Upper lobe of left lung (tissue), 6 donors: Measurements from ENCODE around the gene SDS. TPM values are rescaled to one million over a fixed set of nuclear protein-coding genes. Genes with fewer than 3 reads are reported as not detected.

Experiments used
- ATAC-seq, 2 donors: fragments of 200-7000 bp; cut with Tn5 transposase; one replicate each; pipeline ENCODE4 v1.9.1; 2022; ENCODE audit warnings: mild to moderate bottlenecking in 2 of 2, moderate library complexity in 2 of 2; ENCODE audit not compliant: low FRiP score in 2 of 2
- DNase-seq, 2 donors: peaks; one replicate each; pipeline ENCODE4 v3.0.0-alpha.2; 2019 to 2020
- H3K27ac ChIP-seq, 4 donors: fragments of 200-600 bp; sonication (generic); one replicate each; pipeline ENCODE4 v1.5.1; 2016 to 2019
- H3K27me3 ChIP-seq, 4 donors: fragments of 200-600 bp; sonication (generic); one replicate each; pipeline ENCODE4 v1.5.1; 2017 to 2019
- H3K36me3 ChIP-seq, 4 donors: fragments of 200-600 bp; sonication (generic); one replicate each; pipeline ENCODE4 v1.5.1; 2016 to 2019
- H3K4me1 ChIP-seq, 4 donors: fragments of 200-600 bp; sonication (generic); one replicate each; pipeline ENCODE4 v1.5.1; 2018 to 2019
- H3K4me3 ChIP-seq, 4 donors: fragments of 200-600 bp; sonication (generic); one replicate each; pipeline ENCODE4 v1.5.1; 2017 to 2019; ENCODE audit warnings: mild to moderate bottlenecking in 2 of 4, moderate library complexity in 1 of 4
- H3K9me3 ChIP-seq, 4 donors: fragments of 200-600 bp; sonication (generic); one replicate each; pipeline ENCODE4 v1.5.1; 2018 to 2019
- CTCF ChIP-seq, 6 experiments: fragments of 450-650 bp in 4 of 6; fragments of 200-600 bp in 2 of 6; sonication (generic) in 2 of 6; IDR thresholded peaks; one replicate each; pipeline ENCODE4 v1.5.1; 2016 to 2019; ENCODE audit warnings: antibody characterized with exemption in 6 of 6
- EP300 ChIP-seq, 4 donors: sonication (generic); formaldehyde crosslinking; IDR thresholded peaks; one replicate each; pipeline ENCODE4 v1.5.1; 2017; ENCODE audit warnings: antibody characterized with exemption in 4 of 4, control low read depth in 2 of 4
- POLR2A ChIP-seq, 4 donors: fragments of 450-650 bp; IDR thresholded peaks; one replicate each; pipeline ENCODE4 v1.5.1; 2016 to 2017; ENCODE audit warnings: antibody characterized with exemption in 4 of 4, mild to moderate bottlenecking in 2 of 4
- POLR2AphosphoS5 ChIP-seq, 2 donors: sonication (generic); formaldehyde crosslinking; IDR thresholded peaks; one replicate each; pipeline ENCODE4 v1.5.1; 2017; ENCODE audit warnings: antibody characterized with exemption in 2 of 2
- WGBS, 2 donors: methylation state at CpG; one replicate each; pipeline ENCODE4 v1.1.5; 2017 to 2018; 5-methylcytosine and 5-hydroxymethylcytosine counted together
- total RNA-seq, 6 donors: library from RNA; depleted of rRNA in 4 of 6; stranded (reverse); fragments of >200 nt in 4 of 6; gene quantifications; one replicate each; pipeline versions ENCODE4 v1.1.0 to v1.2.1, GENCODE V29; 2016 to 2021
- donor health status: DM: no; HTN: no; CAD: no; lungs with moderate emphysema.
- donor health status: DM: no; HTN: yes; CAD: no; lungs with severe emphysema.

Gene SDS
- total RNA-seq, 6 donors from 2014 or later: 1.00 to 4.0 (median 2.4) TPM

- H3K4me1 ChIP-seq: no peaks in the 10 kb centered on the region
- TF ChIP-seq POLR2AphosphoS5 (IDR thresholded peaks at IDR 0.05): no peak
- TF ChIP-seq EP300 (IDR thresholded peaks at IDR 0.05): no peak
- TF ChIP-seq CTCF (IDR thresholded peaks at IDR 0.05): no peak
- no peak for TF ChIP-seq POLR2A (IDR thresholded peaks at IDR 0.05)
Observed at GRCh38 chr12:113396828-113397496, 6.7 kb downstream of the SDS start.

GRCh38 chr12:113396200-113396599, 7.5 kb downstream of the SDS start:
- DNase-seq (no peak), ATAC-seq (no peak)
- Histone ChIP-seq H3K27ac (no peak overlapping the region), H3K4me3 (no peak overlapping the region), H3K27me3 (no peaks in the 10 kb centered on the region), H3K9me3 (no peaks in the 10 kb centered on the region), H3K4me1 (no peaks in the 10 kb centered on the region), H3K36me3 (no peaks in the 10 kb centered on the region)
- TF ChIP-seq EP300 (IDR thresholded peaks at IDR 0.05) (no peak), POLR2A (IDR thresholded peaks at IDR 0.05) (no peak), CTCF (IDR thresholded peaks at IDR 0.05) (no peak), POLR2AphosphoS5 (IDR thresholded peaks at IDR 0.05) (no peak)

More at GRCh38 chr12:113396828-113397496, 6.7 kb downstream of the SDS start:
- H3K9me3 ChIP-seq: no peaks in the 10 kb centered on the region
- 66 to 71% methylated on average over 5 to 16 of the region's 16 CpGs for WGBS, 2 donors
- H3K27me3 ChIP-seq: no peaks in the 10 kb centered on the region
- DNase-seq (peak in 1 of 2 donors; percentile 71), ATAC-seq (no peak)
- no peak overlapping the region for H3K27ac ChIP-seq
- no peak overlapping the region for H3K4me3 ChIP-seq
- H3K36me3 ChIP-seq: no peaks in the 10 kb centered on the region

GRCh38 chr12:113395119-113395518, 8.6 kb downstream of the SDS start:
- no peaks in the 10 kb centered on the region for H3K9me3 ChIP-seq
- TF ChIP-seq POLR2A (IDR thresholded peaks at IDR 0.05): no peak
- TF ChIP-seq EP300 (IDR thresholded peaks at IDR 0.05): no peak
- TF ChIP-seq POLR2AphosphoS5 (IDR thresholded peaks at IDR 0.05): no peak
- TF ChIP-seq CTCF (IDR thresholded peaks at IDR 0.05): no peak
- no peak overlapping the region for H3K4me3 ChIP-seq
- H3K27me3 ChIP-seq: no peaks in the 10 kb centered on the region
- no peak for DNase-seq
- no peaks in the 10 kb centered on the region for H3K4me1 ChIP-seq
- no peak for ATAC-seq
- 76 to 83% methylated on average over 1 to 5 of the region's 5 CpGs for WGBS, 2 donors
- H3K36me3 ChIP-seq: peaks cover 0 to 9% (median 0%) of the 10 kb centered on the region in 4 donors
- H3K27ac ChIP-seq: no peak overlapping the region

- Histone ChIP-seq H3K27ac (no peak overlapping the region), H3K4me3 (no peak overlapping the region), H3K9me3 (no peaks in the 10 kb centered on the region), H3K4me1 (no peaks in the 10 kb centered on the region), H3K27me3 (no peaks in the 10 kb centered on the region), H3K36me3 (peaks cover 0 to 18% (median 5%) of the 10 kb centered on the region in 4 donors)
- DNase-seq: no peak
- ATAC-seq: no peak
- TF ChIP-seq EP300 (IDR thresholded peaks at IDR 0.05) (no peak), POLR2AphosphoS5 (IDR thresholded peaks at IDR 0.05) (no peak), CTCF (IDR thresholded peaks at IDR 0.05) (no peak), POLR2A (IDR thresholded peaks at IDR 0.05) (no peak)
- 87 to 95% methylated on average over 5 of the region's 5 CpGs for WGBS, 2 donors
Observed at GRCh38 chr12:113393749-113394148, 9.9 kb downstream of the SDS start.
